T-cell (primary cell): ENCODE data around the gene GPR162. TPM values are rescaled to one million over a fixed set of nuclear protein-coding genes. Genes with fewer than 3 reads are reported as not detected.

ENCODE experiments used
- ATAC-seq, 4 experiments: fragments of 200-7000 bp in 3 of 4; fragments of 150-1000 bp in 1 of 4; cut with Tn5 transposase; replicated peaks in 1 of 4; 1 replicate in 3 of 4; 2 replicates in 1 of 4; pipeline ENCODE4 v1.10.0; 2021; ENCODE audit warnings: moderate library complexity in 3 of 4, mild to moderate bottlenecking in 2 of 4, moderate number of reproducible peaks in 1 of 4
- CTCF ChIA-PET, 2 donors: fragments of 300-600 bp; sonication (Branson Sonifier 250); formaldehyde crosslinking; loops; one replicate each; lab custom pipeline; 2022; ENCODE audit warnings: antibody characterized with exemption in 2 of 2; lab: Charles Lee
- POLR2A ChIA-PET, 2 donors: fragments of 300-600 bp; sonication (Branson Sonifier 250); formaldehyde crosslinking; loops; one replicate each; lab custom pipeline; 2022; ENCODE audit warnings: antibody characterized with exemption in 2 of 2; lab: Charles Lee
- DNase-seq, 35 experiments: peaks; one replicate each; pipeline versions ENCODE4 v3.0.0 to v3.0.0-alpha.2; 2013 to 2023
- H3K27ac ChIP-seq: one replicate; pipeline ENCODE4 v1.5.1; 2013; ENCODE audit warnings: low read length
- H3K27me3 ChIP-seq, 2 experiments: replicated peaks in 1 of 2; 1 replicate in 1 of 2; 2 replicates in 1 of 2; pipeline versions ENCODE4 v1.6.1 to v1.7.0; 2013; ENCODE audit warnings: low read length in 1 of 2, mixed read lengths in 1 of 2; ENCODE audit not compliant: control insufficient read depth in 2 of 2, insufficient read depth in 2 of 2; ENCODE audit errors: extremely low read depth in 1 of 2
- H3K36me3 ChIP-seq, 2 donors: 1 replicate in 1 of 2; 2 replicates in 1 of 2; pipeline versions ENCODE4 v1.6.1 to v1.7.0; 2013; ENCODE audit warnings: low read length in 1 of 2; ENCODE audit not compliant: control insufficient read depth in 2 of 2, insufficient read depth in 1 of 2; ENCODE audit errors: extremely low read depth in 1 of 2
- H3K4me1 ChIP-seq, 2 experiments: 1 replicate in 1 of 2; 2 replicates in 1 of 2; pipeline versions ENCODE4 v1.6.1 to v1.7.0; 2013; ENCODE audit warnings: low read length in 2 of 2, mixed read lengths in 1 of 2; ENCODE audit not compliant: insufficient read depth in 2 of 2, control insufficient read depth in 1 of 2; ENCODE audit errors: extremely low read depth in 1 of 2
- H3K4me3 ChIP-seq, 2 donors: 1 replicate in 1 of 2; 2 replicates in 1 of 2; pipeline versions ENCODE4 v1.5.1 to v1.7.0; 2013; ENCODE audit warnings: mild to moderate bottlenecking in 2 of 2, low read length in 1 of 2, moderate library complexity in 1 of 2; ENCODE audit not compliant: control insufficient read depth in 1 of 2; ENCODE audit errors: extremely low read depth in 1 of 2
- H3K9me3 ChIP-seq: 2 replicates; pipeline ENCODE4 v1.7.0; 2013
- H3K27ac Mint-ChIP-seq, 2 donors: one replicate each; pipeline ENCODE4 v1.8.0; 2020 to 2021; ENCODE audit warnings: mild to moderate bottlenecking in 2 of 2, mixed read lengths in 2 of 2
- H3K27me3 Mint-ChIP-seq, 2 donors: one replicate each; pipeline ENCODE4 v1.8.0; 2021 to 2022; ENCODE audit warnings: mixed read lengths in 2 of 2
- H3K36me3 Mint-ChIP-seq: one replicate; pipeline ENCODE4 v1.8.0; 2021; ENCODE audit warnings: mixed read lengths
- H3K4me1 Mint-ChIP-seq, 3 donors: one replicate each; pipeline ENCODE4 v1.8.0; 2020 to 2022; ENCODE audit warnings: mixed read lengths in 3 of 3, mild to moderate bottlenecking in 1 of 3
- H3K4me3 Mint-ChIP-seq, 3 donors: one replicate each; pipeline ENCODE4 v1.8.0; 2020 to 2022; ENCODE audit warnings: mild to moderate bottlenecking in 3 of 3, mixed read lengths in 3 of 3, moderate library complexity in 3 of 3
- H3K9me3 Mint-ChIP-seq, 3 donors: one replicate each; pipeline ENCODE4 v1.8.0; 2020 to 2022; ENCODE audit warnings: mixed read lengths in 3 of 3
- WGBS: methylation state at CpG from one replicate; pipeline ENCODE4 v1.1.5; 2013; ENCODE audit warnings: missing lambda C conversion rate; ENCODE audit not compliant: insufficient coverage; 5-methylcytosine and 5-hydroxymethylcytosine counted together
- total RNA-seq, 35 experiments: library from RNA in 6 of 35; stranded (reverse) in 6 of 35; fragments of 120-200 nt in 1 of 35; gene quantifications; one replicate each; pipeline versions ENCODE4 v1.2.1 to v1.2.4 and lab custom pipeline; 2013 to 2026

The GPR162 gene
- total RNA-seq, 5 donors from 2014 or later (not counting 1 experiment from before 2014, with no cell fraction given), result 0.13 to 0.46 TPM; not detected in 3

GRCh38 chr12:6845395-6845794 lies 23.8 kb downstream of the GPR162 start:
- Histone ChIP-seq H3K4me3 (no peak overlapping the region), H3K27ac (no peak overlapping the region), H3K4me1 (no peaks in the 10 kb centered on the region), H3K36me3 (no peaks in the 10 kb centered on the region), H3K9me3 (no peaks in the 10 kb centered on the region), H3K27me3 (peaks cover 0 to 4% of the 10 kb centered on the region in 2 experiments)
- H3K4me1 Mint-ChIP-seq, result peaks cover 0 to 7% (median 4%) of the 10 kb centered on the region in 3 donors
- no peak overlapping the region for H3K27ac Mint-ChIP-seq
- no peaks in the 10 kb centered on the region for H3K27me3 Mint-ChIP-seq
- 94% methylated on average over 17 of the region's 17 CpGs for WGBS
- CTCF ChIA-PET, result no interaction called here
- POLR2A ChIA-PET, result no interaction called here
- ATAC-seq (no peak), DNase-seq (no peak)
- no peaks in the 10 kb centered on the region for H3K36me3 Mint-ChIP-seq
- H3K4me3 Mint-ChIP-seq, result no peak overlapping the region
- no peaks in the 10 kb centered on the region for H3K9me3 Mint-ChIP-seq

GRCh38 chr12:6846316-6846869 lies 24.8 kb downstream of the GPR162 start:
- no peaks in the 10 kb centered on the region for H3K9me3 Mint-ChIP-seq
- peaks cover 3 to 13% (median 8%) of the 10 kb centered on the region in 3 donors for H3K4me1 Mint-ChIP-seq
- Histone ChIP-seq H3K9me3 (no peaks in the 10 kb centered on the region), H3K27me3 (no peaks in the 10 kb centered on the region), H3K27ac (no peak overlapping the region), H3K4me3 (no peak overlapping the region), H3K36me3 (no peaks in the 10 kb centered on the region), H3K4me1 (peaks cover 4 to 8% of the 10 kb centered on the region in 2 experiments)
- 92% methylated on average over 5 of the region's 7 CpGs for WGBS
- peak overlapping the region in 1 of 2 donors; percentile 6 for H3K27ac Mint-ChIP-seq
- H3K27me3 Mint-ChIP-seq, result no peaks in the 10 kb centered on the region
- no peak overlapping the region for H3K4me3 Mint-ChIP-seq
- H3K36me3 Mint-ChIP-seq, result no peaks in the 10 kb centered on the region
- ATAC-seq, result no peak
- POLR2A ChIA-PET, result no interaction called here
- DNase-seq, result no peak
- CTCF ChIA-PET, result no interaction called here

- H3K36me3 ChIP-seq, result no peaks in the 10 kb centered on the region
- Mint-ChIP-seq H3K27ac (no peak overlapping the region), H3K4me1 (peaks cover 5 to 17% (median 10%) of the 10 kb centered on the region in 3 donors), H3K27me3 (no peaks in the 10 kb centered on the region), H3K9me3 (no peaks in the 10 kb centered on the region), H3K4me3 (no peak overlapping the region), H3K36me3 (no peaks in the 10 kb centered on the region)
- DNase-seq, result no peak
- peaks cover 6 to 15% of the 10 kb centered on the region in 2 experiments for H3K4me1 ChIP-seq
- WGBS, result 89% methylated on average over 1 of the region's 2 CpGs
- H3K4me3 ChIP-seq, result no peak overlapping the region
- H3K27me3 ChIP-seq, result no peaks in the 10 kb centered on the region
- CTCF ChIA-PET, result interaction anchor here in 1 of 2 donors (0.5 kb wide), 1 partner anchor 542 kb away, joined by 3 read pairs; no protein-coding TSS in a partner anchor
- POLR2A ChIA-PET, result interaction anchor here in 1 of 2 donors (1.2 kb wide), 1 partner anchor 294 kb away, joined by 3 read pairs; no protein-coding TSS in a partner anchor
- no peaks in the 10 kb centered on the region for H3K9me3 ChIP-seq
- no peak for ATAC-seq
- no peak overlapping the region for H3K27ac ChIP-seq
These were observed 26.1 kb downstream of the GPR162 start for GRCh38 chr12:6847676-6848075.

- no CpG with 5 or more reads among the region's 2 CpGs for WGBS
- H3K4me3 Mint-ChIP-seq, result no peak overlapping the region
- no peaks in the 10 kb centered on the region for H3K36me3 Mint-ChIP-seq
- no peak for ATAC-seq
- H3K27ac Mint-ChIP-seq, result no peak overlapping the region
- ChIA-PET CTCF (no interaction called here), POLR2A (no interaction called here)
- H3K4me1 Mint-ChIP-seq, result peaks cover 19 to 33% (median 26%) of the 10 kb centered on the region in 3 donors
- H3K9me3 ChIP-seq, result no peaks in the 10 kb centered on the region
- DNase-seq, result no peak
- no peaks in the 10 kb centered on the region for H3K27me3 Mint-ChIP-seq
- no peaks in the 10 kb centered on the region for H3K9me3 Mint-ChIP-seq
- H3K27me3 ChIP-seq, result no peaks in the 10 kb centered on the region
- H3K4me3 ChIP-seq, result no peak overlapping the region
- peaks cover 20 to 33% of the 10 kb centered on the region in 2 experiments for H3K4me1 ChIP-seq
- no peak overlapping the region for H3K27ac ChIP-seq
- H3K36me3 ChIP-seq, result no peaks in the 10 kb centered on the region
These were observed 27.8 kb downstream of the GPR162 start for GRCh38 chr12:6849427-6849826.

- Histone ChIP-seq H3K4me3 (no peak overlapping the region), H3K36me3 (peaks cover 0 to 3% of the 10 kb centered on the region in 2 donors), H3K27me3 (no peaks in the 10 kb centered on the region), H3K4me1 (peaks cover 20 to 34% of the 10 kb centered on the region in 2 experiments), H3K27ac (no peak overlapping the region), H3K9me3 (no peaks in the 10 kb centered on the region)
- ATAC-seq, result no peak
- peaks cover 22 to 33% (median 33%) of the 10 kb centered on the region in 3 donors for H3K4me1 Mint-ChIP-seq
- no peak for DNase-seq
- POLR2A ChIA-PET, result interaction anchor here in 1 of 2 donors (0.6 kb wide), 1 partner anchor 1049 kb away, joined by 3 read pairs; no protein-coding TSS in a partner anchor
- WGBS, result 80% methylated on average over 1 of the region's 10 CpGs
- no peaks in the 10 kb centered on the region for H3K36me3 Mint-ChIP-seq
- peak overlapping the region in 1 of 2 donors; percentile 22 for H3K27ac Mint-ChIP-seq
- CTCF ChIA-PET, result interaction anchor here in 1 of 2 donors (1.5 to 3.9 kb wide), 2 partner anchors 15 to 23 kb away, joined by 6 to 58 read pairs; partner anchors contain the start of gene SPSB2
- peak overlapping the region in 1 of 3 donors; percentile 34 for H3K4me3 Mint-ChIP-seq
- H3K9me3 Mint-ChIP-seq, result no peaks in the 10 kb centered on the region
- no peaks in the 10 kb centered on the region for H3K27me3 Mint-ChIP-seq
These were observed 28.4 kb downstream of the GPR162 start for GRCh38 chr12:6849976-6850560.

- WGBS, result 59% methylated on average over 12 of the region's 16 CpGs
- no peaks in the 10 kb centered on the region for H3K9me3 Mint-ChIP-seq
- ChIA-PET CTCF (interaction anchor here in 1 of 2 donors (0.5 to 3.9 kb wide), 12 partner anchors 16 to 259 kb away, joined by 3 to 58 read pairs (median 5); partner anchors contain the start of genes C12orf57, RNU7-1, SPSB2 and ZNF384), POLR2A (interaction anchor here in 1 of 2 donors (1.0 kb wide), 1 partner anchor 93 kb away, joined by 3 read pairs; the partner anchor contains the start of gene C12orf57)
- peaks cover 6 to 9% of the 10 kb centered on the region in 2 donors for H3K36me3 ChIP-seq
- H3K4me1 Mint-ChIP-seq, result peaks cover 22 to 36% (median 33%) of the 10 kb centered on the region in 3 donors
- H3K9me3 ChIP-seq, result no peaks in the 10 kb centered on the region
- H3K27ac Mint-ChIP-seq, result no peak overlapping the region
- peak overlapping the region; percentile 94 for H3K27ac ChIP-seq
- no peak for DNase-seq
- no peak for ATAC-seq
- H3K27me3 ChIP-seq, result no peaks in the 10 kb centered on the region
- H3K4me3 ChIP-seq, result peak overlapping the region; percentile 69 to 97
- H3K4me1 ChIP-seq, result peaks cover 20 to 34% of the 10 kb centered on the region in 2 experiments
- no peaks in the 10 kb centered on the region for H3K27me3 Mint-ChIP-seq
- peak overlapping the region in 2 of 3 donors; percentile 79 to 94 for H3K4me3 Mint-ChIP-seq
- peaks cover 3% of the 10 kb centered on the region for H3K36me3 Mint-ChIP-seq
These were observed 29.2 kb downstream of the GPR162 start for GRCh38 chr12:6850796-6851152.
